ENCODE data around the gene PDE4B. TPM values are rescaled to one million over a fixed set of nuclear protein-coding genes. Genes with fewer than 3 reads are reported as not detected.

The PDE4B gene
- total RNA-seq, 1 donor from 2014 or later: 1.2 TPM

GRCh38 chr1:66274634-66275033 lies 481.9 kb downstream of the PDE4B start:
- no peaks in the 10 kb centered on the region for H3K4me1 ChIP-seq
- Mint-ChIP-seq H3K36me3 (no peaks in the 10 kb centered on the region), H3K27me3 (ENCODE audit: insufficient read depth, low read depth) (no peaks in the 10 kb centered on the region), H3K4me3 (no peak overlapping the region), H3K9me3 (no peaks in the 10 kb centered on the region), H3K27ac (no peak overlapping the region), H3K4me1 (peaks cover 30% of the 10 kb centered on the region)
- no peak for TF ChIP-seq CTCF (IDR thresholded peaks at IDR 0.05)
- TF ChIP-seq EZH2 (IDR thresholded peaks at IDR 0.05): no peak
- no peak for TF ChIP-seq EZH2phosphoT487 (IDR thresholded peaks at IDR 0.05)
- no peaks in the 10 kb centered on the region for H3K79me2 ChIP-seq (ENCODE audit: low read depth)
- no peak overlapping the region for H3K4me2 ChIP-seq
- no peaks in the 10 kb centered on the region for H4K20me1 ChIP-seq (ENCODE audit: low read depth)
- H3K9ac ChIP-seq: no peak overlapping the region
- no peak overlapping the region for H2AFZ ChIP-seq (replicated peaks)
- H3K27me3 ChIP-seq: no peaks in the 10 kb centered on the region
- H3K4me3 ChIP-seq: no peak overlapping the region
- no peak for DNase-seq (ENCODE audit: low spot score)
- H3K9me3 ChIP-seq (ENCODE audit: low read depth): no peaks in the 10 kb centered on the region
- H3K27ac ChIP-seq: no peak overlapping the region
- H3F3A ChIP-seq (ENCODE audit: low read depth): no peaks in the 10 kb centered on the region
- no peaks in the 10 kb centered on the region for H3K36me3 ChIP-seq

GRCh38 chr1:66275083-66275482 lies 482.4 kb downstream of the PDE4B start:
- Histone ChIP-seq H3K4me1 (no peaks in the 10 kb centered on the region), H3K4me2 (no peak overlapping the region), H3K9ac (no peak overlapping the region), H3K4me3 (no peak overlapping the region), H2AFZ (replicated peaks) (peak overlapping the region; percentile 68), H3F3A (ENCODE audit: low read depth) (no peaks in the 10 kb centered on the region), H3K9me3 (ENCODE audit: low read depth) (no peaks in the 10 kb centered on the region), H3K79me2 (ENCODE audit: low read depth) (no peaks in the 10 kb centered on the region), H3K27me3 (no peaks in the 10 kb centered on the region), H3K27ac (no peak overlapping the region), H3K36me3 (no peaks in the 10 kb centered on the region), H4K20me1 (ENCODE audit: low read depth) (no peaks in the 10 kb centered on the region)
- peaks cover 30% of the 10 kb centered on the region for H3K4me1 Mint-ChIP-seq
- no peaks in the 10 kb centered on the region for H3K9me3 Mint-ChIP-seq
- TF ChIP-seq EZH2phosphoT487 (IDR thresholded peaks at IDR 0.05) (no peak), CTCF (IDR thresholded peaks at IDR 0.05) (no peak), EZH2 (IDR thresholded peaks at IDR 0.05) (no peak)
- no peaks in the 10 kb centered on the region for H3K27me3 Mint-ChIP-seq (ENCODE audit: insufficient read depth, low read depth)
- no peaks in the 10 kb centered on the region for H3K36me3 Mint-ChIP-seq
- H3K4me3 Mint-ChIP-seq: no peak overlapping the region
- no peak overlapping the region for H3K27ac Mint-ChIP-seq
- DNase-seq (ENCODE audit: low spot score): no peak

GRCh38 chr1:66275601-66276023 lies 482.9 kb downstream of the PDE4B start:
- H3K27me3 Mint-ChIP-seq (ENCODE audit: insufficient read depth, low read depth): no peaks in the 10 kb centered on the region
- H2AFZ ChIP-seq (replicated peaks): peak overlapping the region; percentile 68

More at GRCh38 chr1:66275601-66276023, 482.9 kb downstream of the PDE4B start:
- Mint-ChIP-seq H3K4me1 (peaks cover 27% of the 10 kb centered on the region), H3K36me3 (no peaks in the 10 kb centered on the region), H3K4me3 (no peak overlapping the region), H3K27ac (no peak overlapping the region), H3K9me3 (no peaks in the 10 kb centered on the region)
- Histone ChIP-seq H3F3A (ENCODE audit: low read depth) (no peaks in the 10 kb centered on the region), H3K36me3 (no peaks in the 10 kb centered on the region), H3K79me2 (ENCODE audit: low read depth) (no peaks in the 10 kb centered on the region), H3K9ac (no peak overlapping the region), H4K20me1 (ENCODE audit: low read depth) (no peaks in the 10 kb centered on the region), H3K4me1 (no peaks in the 10 kb centered on the region), H3K4me3 (no peak overlapping the region), H3K4me2 (no peak overlapping the region), H3K27ac (no peak overlapping the region), H3K27me3 (no peaks in the 10 kb centered on the region), H3K9me3 (ENCODE audit: low read depth) (no peaks in the 10 kb centered on the region)
- DNase-seq (ENCODE audit: low spot score): no peak
- TF ChIP-seq EZH2phosphoT487 (IDR thresholded peaks at IDR 0.05): no peak
- no peak for TF ChIP-seq EZH2 (IDR thresholded peaks at IDR 0.05)
- TF ChIP-seq CTCF (IDR thresholded peaks at IDR 0.05): no peak
